ENCODE data around the gene LCLAT1.

- TF ChIP-seq CTCF (IDR thresholded peaks at IDR 0.05), result no peak
- TF ChIP-seq POLR2A (IDR thresholded peaks at IDR 0.05), result no peak
These were observed 25.2 kb upstream of the LCLAT1 start for GRCh38 chr2:30421604-30422443.
